ENCODE results near the gene TECTB.
A peak's percentile ranks its signal among the peaks of the same experiment; 100 is the strongest.

TECTB gene

DNA sequence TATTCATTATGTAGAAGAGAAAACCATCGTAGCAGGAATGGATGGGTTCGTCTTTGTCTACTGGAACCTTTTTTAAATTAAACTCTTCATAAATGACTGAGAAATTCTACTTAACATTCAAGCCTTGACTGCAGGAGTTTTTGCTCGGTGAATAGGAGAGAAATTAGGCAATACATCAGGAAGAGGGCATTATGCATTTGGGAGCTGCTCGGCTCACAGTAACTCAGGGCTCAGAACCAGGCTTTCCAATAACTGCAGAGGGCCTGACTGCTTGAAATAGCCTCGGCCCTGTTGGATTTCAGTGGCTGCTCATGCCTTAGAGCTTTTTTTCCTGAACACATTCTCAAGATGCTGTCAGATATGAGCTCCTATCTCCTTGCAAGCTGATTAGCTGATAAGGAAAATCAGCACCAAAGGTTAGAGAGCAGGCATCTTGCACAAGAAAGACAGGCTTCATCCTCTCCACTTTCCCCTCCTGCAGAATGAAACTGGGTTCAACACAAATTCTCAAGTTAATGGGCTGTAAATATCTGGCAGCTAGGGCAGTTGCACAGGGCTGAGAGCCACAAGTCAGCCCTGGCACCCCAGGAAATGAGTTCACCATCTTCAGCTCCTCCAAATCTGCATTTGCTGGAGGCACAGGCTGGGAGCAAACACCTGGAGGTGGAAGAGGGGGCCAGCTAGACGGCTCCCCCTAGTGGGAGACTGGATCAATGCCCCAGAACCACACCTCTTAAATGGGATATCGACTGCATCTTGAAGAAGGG, 24.3 kb downstream of the TECTB start:
- DNase-seq (ENCODE audit: low read depth in 1 of 2, low spot score in 1 of 2), result no peak

DNA sequence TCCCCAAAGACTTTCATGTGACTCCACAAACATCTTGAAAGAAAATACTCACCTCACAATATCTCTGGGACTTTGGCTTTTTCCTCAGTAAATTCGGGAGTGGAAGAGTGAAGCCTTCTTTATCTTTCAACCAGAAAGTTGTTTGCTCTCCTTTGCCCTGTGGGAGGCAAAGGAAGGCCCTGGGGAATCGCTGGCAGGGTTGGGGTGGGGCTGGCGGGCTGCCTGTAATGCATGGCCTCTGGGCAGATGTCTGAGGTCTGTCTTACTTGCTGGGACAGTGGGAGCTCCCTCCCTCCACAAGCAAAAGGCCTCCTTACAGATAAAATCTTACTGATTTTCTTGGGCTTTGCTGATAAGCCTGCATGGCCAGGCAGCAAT, 24.9 kb downstream of the TECTB start:
- no peak for DNase-seq (ENCODE audit: low read depth in 1 of 2, low spot score in 1 of 2)

DNA sequence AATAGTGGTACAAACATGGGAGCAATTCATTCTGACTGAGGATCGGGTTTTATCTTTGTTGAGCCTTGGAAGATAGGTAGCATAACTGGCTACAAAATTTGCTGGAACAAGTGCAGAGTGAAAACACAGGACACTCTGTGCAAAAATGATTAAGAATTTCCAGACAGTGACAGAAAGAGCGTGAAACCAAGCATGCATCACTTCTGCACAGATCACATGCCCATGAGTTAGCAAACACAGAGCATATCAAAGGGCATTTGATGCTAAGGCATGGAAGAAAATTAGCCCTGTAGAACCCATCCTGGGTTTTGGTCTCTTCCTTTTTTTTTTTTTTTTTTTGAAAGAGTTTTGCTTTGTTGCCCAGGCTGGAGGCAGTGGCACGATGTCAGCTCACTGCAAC, 28.3 kb downstream of the TECTB start:
- DNase-seq (ENCODE audit: low read depth in 1 of 2, low spot score in 1 of 2), result no peak

DNA sequence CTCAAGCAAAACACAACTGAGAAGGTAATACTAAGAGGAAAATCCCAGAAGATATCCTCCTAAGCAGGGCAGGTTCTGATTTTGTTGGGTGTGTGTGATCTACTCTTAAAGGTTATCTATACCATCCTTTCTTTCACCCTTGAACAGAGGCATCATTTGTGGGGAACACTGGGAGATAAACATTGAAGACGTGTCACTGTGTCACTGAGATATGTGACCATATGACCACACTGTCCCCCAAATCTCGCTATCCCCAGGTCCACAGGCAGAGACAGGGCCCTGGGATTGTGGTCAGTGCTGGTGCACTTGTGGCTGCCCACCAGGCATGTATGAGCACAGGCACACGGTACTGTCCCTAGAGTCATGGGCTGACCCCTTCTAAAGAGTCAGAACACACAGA, 30.0 kb downstream of the TECTB start:
- no peak for DNase-seq (ENCODE audit: low read depth in 1 of 2, low spot score in 1 of 2)

DNA sequence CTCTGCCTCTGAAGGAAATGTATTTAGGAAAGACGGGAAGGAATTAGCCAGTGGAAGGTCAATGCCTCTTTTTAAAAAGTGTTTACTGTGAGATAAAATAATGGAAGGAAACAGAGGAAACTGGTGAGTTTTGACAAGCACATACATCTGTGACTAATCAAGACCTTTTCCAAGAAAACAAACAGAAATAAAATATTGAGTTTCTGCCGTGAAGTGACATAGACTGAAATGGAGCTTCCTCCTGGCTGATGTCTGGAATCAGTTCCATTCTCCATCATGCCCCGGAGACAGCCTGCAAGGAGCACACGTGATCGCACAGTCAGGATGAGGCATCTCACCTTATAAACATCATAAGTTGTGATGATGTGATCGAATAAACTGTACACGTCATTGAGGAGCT, 30.7 kb downstream of the TECTB start:
- no peak for DNase-seq (ENCODE audit: low read depth in 1 of 2, low spot score in 1 of 2)

DNA sequence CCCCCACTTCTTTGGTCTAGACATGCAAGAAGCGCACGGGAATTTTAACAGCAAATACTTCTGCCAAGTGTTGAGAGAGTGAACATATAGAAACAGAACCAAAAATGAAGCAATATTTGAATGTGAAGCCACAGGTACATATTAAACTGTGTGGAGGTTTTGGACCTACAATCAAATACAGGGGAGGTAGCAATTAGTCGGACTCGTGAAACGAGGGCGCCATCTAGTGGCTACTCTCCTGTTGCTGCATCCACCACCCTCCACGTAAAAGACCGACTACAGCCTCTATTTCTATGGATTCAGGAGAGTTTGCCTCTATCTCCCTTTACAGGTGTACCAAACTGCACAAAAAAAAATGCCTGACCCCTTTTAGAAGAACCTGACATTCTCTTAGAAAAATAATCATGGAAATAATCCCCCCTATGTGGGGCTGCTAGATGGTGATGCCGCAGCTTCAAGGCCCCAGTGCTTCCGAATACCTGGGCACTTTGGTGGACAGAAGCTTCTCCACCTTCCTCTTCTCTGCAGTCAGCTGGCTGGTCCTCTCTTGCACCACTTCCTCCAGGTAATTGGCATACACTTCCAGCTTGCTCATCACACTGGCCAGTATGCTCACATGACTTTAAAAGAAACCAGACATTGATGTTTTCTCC, 31.7 kb downstream of the TECTB start:
- peak; percentile 50 to 68 for DNase-seq (ENCODE audit: low read depth in 1 of 2, low spot score in 1 of 2)

DNA sequence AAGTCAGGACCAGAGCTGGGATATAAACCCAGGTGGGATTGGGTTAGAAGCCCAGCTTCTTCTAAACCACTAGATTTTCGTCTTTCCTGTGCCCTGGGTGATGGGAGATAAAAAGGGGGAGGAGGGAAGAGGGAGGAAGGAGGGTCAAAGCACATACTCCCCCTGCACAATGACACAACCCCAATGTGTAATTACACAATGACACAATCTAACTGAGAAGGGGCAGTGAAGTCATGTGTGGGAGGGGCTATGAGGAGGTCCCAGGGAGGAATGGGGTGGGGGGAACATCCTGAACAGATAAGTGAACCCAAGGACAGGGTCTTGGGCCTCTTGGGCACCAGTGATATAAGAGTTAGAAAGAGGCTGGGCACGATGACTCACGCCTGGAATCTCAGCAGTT, 44.5 kb downstream of the TECTB start:
- no peak for DNase-seq (ENCODE audit: low read depth in 1 of 2, low spot score in 1 of 2)

DNA sequence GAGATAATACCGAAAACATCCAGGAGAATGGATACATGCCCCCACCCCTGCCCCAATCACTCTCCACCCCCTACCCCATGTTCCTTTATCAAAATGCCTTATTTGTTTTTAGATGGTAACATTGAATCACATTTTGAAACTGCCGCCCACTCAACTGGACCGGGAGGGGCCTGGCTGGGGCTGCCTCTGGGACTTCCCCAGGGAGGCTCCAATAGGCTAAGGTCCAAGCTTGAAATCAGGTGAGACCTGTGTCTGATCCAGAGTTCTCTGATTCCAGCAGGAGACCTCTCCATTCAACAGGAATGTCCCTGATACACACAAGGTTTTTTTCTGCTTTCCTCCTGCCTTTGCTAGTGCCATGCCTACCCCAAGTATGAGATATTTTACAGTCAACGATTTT, 47.0 kb downstream of the TECTB start:
- no peak for DNase-seq (ENCODE audit: low read depth in 1 of 2, low spot score in 1 of 2)

DNA sequence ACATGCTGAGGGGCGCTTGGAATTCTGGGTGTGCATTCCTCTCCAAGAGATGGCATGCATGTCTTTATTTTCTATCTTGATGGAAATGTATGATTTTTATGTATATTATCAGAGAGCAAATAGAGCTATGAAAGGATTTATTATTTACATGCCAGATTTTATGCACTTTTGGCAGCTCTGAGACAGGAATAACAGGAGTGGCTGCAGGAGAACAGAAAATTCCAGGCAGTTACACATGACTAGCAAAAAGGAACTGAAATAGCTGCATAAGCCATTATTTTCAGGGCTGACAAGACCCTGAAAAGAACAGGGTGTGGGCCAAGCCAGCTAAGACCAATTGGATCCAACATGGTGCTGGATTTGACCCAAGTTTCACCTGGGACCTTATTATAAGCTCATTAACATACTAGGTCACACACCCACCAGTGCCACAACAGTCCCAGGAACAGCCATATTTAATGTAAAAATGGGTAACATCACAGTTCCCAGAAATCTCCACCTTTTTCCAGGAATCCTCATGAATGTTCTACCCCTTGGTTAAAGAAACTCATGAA, 47.5 kb downstream of the TECTB start:
- no peak for DNase-seq (ENCODE audit: low read depth in 1 of 2, low spot score in 1 of 2)

DNA sequence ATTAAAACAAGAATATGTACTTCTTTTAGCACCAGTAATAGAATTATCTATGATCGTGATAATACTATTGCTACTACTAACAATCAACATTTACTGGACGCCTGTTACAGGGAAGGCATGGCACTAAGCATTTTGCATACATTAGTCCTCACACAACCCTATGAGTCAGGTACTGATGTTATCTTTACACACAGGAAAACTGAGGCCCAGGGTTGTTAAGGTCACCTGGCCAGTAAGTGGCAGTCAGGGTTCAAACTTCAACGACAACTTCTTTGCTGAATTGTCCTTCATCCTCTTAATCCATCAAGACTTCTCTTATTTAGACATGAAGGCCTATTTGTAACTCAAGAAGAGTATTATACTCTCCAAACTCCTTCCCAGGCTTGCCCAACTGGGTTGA, 48.8 kb downstream of the TECTB start:
- DNase-seq (ENCODE audit: low read depth in 1 of 2, low spot score in 1 of 2), result no peak

DNA sequence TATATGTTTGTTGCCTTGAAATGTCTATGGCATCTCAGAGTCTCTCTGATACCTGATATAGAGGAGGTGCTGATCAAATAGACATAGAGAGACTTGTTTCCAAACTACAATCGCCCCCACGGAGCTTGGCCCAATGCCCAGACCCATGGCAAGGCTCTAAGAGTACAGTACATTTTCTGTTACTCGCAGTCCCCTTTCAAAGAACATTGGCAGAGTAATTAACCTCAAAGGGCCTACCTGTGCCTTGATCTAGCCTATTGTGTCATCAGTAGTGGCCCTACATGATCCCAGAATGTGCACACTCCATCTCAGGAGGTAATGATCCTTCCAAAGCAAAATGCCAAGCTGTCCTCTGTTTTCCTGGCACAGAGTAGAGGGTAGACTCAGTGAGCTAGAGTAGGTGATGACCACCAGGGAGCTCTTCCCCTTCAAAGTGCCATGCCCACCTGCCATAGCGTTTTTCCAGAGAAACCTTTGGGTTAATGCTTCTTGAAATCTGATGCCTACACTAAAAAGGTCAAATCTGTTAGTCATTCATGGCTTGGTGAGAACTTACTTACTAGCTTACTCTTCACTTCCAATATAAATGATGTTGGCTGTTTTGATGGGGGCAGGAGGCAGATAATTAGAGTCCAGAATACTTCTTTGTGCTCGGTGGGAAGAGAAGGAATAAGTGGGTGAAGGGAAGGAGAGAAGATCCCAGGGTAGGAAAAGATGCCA, 49.5 kb downstream of the TECTB start:
- DNase-seq (ENCODE audit: low read depth in 1 of 2, low spot score in 1 of 2), result no peak

DNA sequence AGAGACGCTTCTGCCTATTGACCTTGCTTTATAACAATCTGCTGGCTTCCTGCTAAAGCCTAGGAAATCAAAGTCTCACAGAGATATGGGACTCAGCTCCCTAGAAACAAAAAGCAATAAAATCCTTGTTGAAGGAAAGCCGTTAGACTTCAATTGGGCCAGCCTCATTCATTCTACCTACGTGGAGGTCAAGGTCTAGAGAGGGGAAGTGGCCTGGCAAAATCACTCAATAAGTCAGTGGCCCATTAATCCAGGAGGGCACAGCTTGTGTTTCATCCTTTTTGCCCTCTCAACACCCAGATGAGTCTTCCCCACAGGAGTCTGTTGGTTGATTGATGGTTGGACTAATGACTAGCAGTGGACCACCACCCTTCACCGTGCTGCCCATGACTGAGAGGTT, 50.3 kb downstream of the TECTB start:
- no peak for DNase-seq (ENCODE audit: low read depth in 1 of 2, low spot score in 1 of 2)

DNA sequence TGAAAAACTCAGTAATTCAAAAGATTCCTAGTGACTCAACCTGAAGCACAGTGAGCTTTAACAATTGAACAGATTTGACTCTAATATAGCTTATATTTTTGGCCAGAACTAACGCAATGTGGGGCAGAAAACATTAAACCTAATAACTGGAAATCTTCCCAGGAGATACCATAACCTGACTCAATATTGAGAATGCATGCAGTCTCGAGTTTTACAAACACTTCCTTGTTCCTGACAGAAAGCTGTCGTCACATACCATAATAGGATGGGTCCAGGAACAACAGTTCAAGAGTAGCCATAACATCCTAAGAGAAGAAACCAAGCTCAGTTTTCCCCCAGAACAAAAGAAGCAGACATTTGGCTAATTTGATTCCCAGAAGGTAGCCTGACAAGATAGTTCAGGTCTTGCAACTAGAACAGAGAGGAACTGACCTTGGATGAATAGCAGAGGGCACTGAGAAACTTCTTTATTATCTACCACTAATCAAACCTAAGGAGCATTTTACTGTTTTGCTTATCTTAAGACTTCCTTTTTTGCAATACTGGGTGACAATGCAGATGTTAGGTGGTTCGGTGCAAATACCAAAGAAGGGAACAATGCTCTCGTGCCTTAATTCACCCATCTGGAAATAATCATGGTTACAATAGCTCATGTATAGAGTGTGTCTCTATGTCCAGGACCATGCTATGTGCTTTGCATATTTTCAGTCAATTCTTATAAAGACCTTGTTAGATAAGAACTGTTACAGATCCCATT, 52.1 kb downstream of the TECTB start:
- DNase-seq (ENCODE audit: low read depth in 1 of 2, low spot score in 1 of 2), result no peak

DNA sequence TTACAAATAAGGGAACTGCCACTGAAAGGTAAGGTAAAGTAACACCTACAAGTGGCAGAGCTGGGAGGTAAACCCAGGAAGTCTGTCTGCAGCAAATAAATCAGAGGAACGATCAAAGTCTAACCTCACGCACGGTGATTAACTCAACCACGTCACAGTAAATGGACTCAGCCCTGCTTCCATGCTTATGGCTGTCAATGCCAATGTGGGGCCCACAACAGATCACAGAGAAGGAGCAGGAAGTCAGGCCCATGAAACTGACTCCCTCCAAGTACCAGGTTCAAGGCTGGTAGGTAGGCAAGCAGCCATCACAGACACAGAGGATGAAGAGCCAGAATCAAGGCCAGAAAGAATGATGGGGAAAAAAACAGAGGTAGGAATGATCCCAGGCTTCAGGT, 52.7 kb downstream of the TECTB start:
- no peak for DNase-seq (ENCODE audit: low read depth in 1 of 2, low spot score in 1 of 2)

DNA sequence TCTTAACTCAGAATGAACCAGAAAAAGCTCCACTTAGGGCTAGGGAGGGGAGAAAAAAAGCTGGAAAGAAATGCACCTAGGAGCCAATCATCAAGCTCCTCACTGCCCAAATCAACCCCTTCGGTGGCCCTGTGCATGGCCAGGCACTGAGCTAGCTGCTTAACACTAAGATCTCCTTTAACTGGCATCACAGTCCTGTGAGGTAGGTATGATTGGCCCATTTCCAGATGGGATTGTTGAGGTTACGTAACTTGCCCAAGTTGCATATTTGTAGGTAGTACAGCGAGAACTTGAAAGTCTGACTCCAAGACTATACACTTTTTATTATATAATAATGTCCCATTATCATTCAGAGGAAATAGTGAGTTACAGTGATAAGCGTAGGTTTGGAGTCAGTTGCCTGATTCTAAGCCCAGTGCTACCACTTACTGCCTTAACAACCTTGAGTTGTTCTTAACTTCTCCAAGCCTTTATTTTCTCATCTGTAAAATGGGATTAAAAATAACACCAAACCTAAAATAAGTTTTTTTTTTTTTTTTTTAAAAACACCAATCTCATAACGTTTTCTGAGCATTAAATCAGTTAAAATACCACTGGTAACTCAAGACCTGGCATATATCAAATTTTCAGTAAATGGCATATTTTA, 53.5 kb downstream of the TECTB start:
- no peak for DNase-seq (ENCODE audit: low read depth in 1 of 2, low spot score in 1 of 2)

DNA sequence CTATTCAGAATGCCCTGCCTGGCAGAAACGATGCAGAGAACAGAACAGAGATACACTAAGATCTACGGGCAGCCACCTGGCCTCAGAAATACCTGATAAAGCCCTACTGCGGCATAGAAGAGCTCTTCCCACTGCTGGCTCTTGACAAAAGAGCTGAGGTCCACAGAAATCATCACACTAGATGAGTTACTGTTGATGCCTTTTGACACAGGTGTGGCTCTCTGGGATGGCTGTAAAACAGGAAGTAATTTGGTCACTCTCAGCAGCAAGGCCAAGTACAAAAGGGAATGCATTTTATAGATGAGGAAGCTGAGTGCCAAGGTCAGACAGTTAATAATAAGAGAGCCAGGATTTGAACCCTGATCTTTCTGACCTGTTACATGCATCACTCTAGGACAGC, 55.8 kb downstream of the TECTB start:
- DNase-seq (ENCODE audit: low read depth in 1 of 2, low spot score in 1 of 2), result no peak

DNA sequence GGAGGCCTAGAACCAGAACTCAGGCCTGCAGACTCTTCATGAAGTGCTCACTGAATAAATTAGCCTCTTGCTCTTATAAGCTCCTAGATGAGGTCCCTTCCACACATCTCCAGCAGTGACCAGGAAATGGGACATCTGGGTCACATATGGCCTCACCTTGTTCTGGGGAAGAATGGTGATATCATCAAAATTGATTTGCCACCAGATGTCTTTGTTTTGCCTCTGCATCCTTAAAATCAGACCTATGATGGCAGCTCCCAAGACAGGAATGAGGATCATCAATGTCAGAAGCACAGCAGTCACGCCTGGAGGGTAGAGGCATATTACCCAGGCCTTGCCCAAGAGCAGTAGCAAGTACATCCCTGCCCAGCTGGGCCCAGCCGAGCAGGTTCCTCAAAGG, 57.4 kb downstream of the TECTB start:
- DNase-seq (ENCODE audit: low read depth in 1 of 2, low spot score in 1 of 2), result no peak

DNA sequence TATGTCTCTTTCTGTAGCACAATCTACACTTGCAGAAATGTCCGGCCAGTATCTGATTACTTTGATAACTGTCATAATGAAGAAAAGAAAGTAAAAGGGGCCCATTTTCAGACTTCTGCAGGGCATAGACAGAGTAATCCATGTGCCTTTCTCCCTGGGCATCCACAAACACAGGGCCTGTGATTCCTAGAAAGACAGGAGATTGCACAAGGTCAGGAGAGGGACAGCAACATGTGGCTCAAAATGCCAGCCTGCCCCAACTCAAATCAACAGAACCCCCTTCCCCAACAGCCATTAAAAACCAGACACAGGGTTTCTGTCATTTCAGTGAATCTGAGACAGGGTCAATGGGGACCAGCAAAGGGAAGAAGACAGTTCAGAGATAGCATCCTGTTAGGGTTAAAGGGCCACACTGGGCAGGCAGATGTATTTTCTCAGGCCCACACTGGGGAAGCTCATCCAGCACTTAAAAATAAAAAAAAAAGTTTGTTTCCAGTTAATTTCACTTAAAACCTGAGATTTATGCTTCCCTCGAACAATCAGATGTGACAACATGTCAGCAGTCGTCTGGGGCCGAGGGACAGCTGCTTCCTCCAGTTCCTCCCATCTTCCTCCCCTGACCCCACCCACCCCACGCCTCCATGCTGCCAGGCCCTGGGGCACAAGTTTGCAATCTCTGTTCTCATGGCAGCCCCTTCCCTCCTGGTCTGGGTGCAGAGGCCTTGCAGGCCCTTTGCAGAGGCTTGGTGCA, 60.0 kb downstream of the TECTB start:
- no peak for DNase-seq (ENCODE audit: low read depth in 1 of 2, low spot score in 1 of 2)

DNA sequence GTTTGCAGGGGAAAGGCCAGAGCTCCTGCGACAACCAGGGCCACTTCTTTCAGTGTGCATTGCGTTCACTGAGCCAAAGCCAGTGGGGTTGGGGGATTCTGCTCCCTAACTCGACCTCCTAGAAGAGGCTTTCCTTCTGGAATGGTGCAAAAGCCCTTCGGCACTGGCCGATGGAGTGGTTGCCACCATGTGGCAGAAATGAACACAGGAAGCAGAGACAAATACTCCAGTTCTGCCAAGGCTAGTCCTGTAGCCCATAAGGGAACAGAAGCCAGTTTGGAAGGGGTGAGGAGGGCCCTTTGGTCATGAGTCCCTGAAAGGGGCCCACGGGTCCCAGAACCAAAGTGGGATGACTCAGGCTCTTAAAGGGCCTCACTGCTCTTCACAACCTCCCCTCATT, 61.1 kb downstream of the TECTB start:
- no peak for DNase-seq (ENCODE audit: low read depth in 1 of 2, low spot score in 1 of 2)

DNA sequence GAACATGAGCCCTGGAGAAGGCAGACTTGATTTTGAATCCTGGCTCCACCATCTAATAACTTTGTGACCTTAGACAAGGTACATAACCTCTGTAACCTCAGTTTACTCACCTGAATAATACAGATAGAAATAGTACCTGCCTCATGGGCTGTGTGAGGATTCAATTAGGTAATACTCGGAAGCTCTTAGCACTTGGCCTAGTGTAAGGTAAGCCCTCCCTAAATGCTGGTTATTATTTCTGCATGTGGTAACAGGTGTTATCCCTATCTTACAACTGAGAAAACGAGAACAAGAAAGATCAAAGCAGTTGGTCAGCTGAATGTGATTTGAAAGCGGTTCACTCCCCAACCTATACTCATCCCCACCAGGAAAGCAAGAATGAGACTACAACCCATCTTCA, 62.0 kb downstream of the TECTB start:
- no peak for DNase-seq (ENCODE audit: low read depth in 1 of 2, low spot score in 1 of 2)
